H1 (cell line): ENCODE data around the gene VPS26B.

Source experiments
- BACH1 ChIP-seq: IDR thresholded peaks from 2 replicates; pipeline ENCODE4 v1.6.1; 2012; ENCODE audit warnings: low read length, improper control_type of control experiment
- CBX8 ChIP-seq: fragments of 300-800, 300-1000 bp; sonication (generic); IDR thresholded peaks from 2 replicates; pipeline ENCODE4 v1.7.1; 2016; ENCODE audit warnings: low read depth, low read length, borderline replicate concordance
- CREB1 ChIP-seq: IDR thresholded peaks from 2 replicates; pipeline ENCODE4 v1.6.1; 2012; ENCODE audit warnings: inconsistent platforms
- EGR1 ChIP-seq: IDR thresholded peaks from 2 replicates; pipeline ENCODE4 v1.6.1; 2011; ENCODE audit warnings: low read depth, low read length, borderline replicate concordance
- EP300 ChIP-seq, 2 experiments: IDR thresholded peaks; 1 replicate in 1 of 2; 2 replicates in 1 of 2; pipeline ENCODE4 v1.6.1; 2011 to 2012; ENCODE audit warnings: low read depth in 2 of 2, low read length in 2 of 2, mild to moderate bottlenecking in 2 of 2, borderline replicate concordance in 1 of 2, inconsistent platforms in 1 of 2, moderate library complexity in 1 of 2
- EZH2 ChIP-seq: fragments of 200-600 bp; sonication (generic); IDR thresholded peaks from 2 replicates; pipeline ENCODE4 v1.7.1; 2012; ENCODE audit warnings: low read depth, mild to moderate bottlenecking, moderate library complexity, low read length, inconsistent platforms; ENCODE audit not compliant: severe bottlenecking
- MAFK ChIP-seq: IDR thresholded peaks from 2 replicates; pipeline ENCODE4 v1.6.1; 2012; ENCODE audit warnings: low read depth, mild to moderate bottlenecking, improper control_type of control experiment, low read length
- POLR2AphosphoS5 ChIP-seq: IDR thresholded peaks from 2 replicates; pipeline ENCODE4 v1.6.1; 2011; ENCODE audit warnings: low read depth, low read length
- SIN3A ChIP-seq, 2 experiments: IDR thresholded peaks in 1 of 2; conservative IDR thresholded peaks in 1 of 2; 2 replicates each; pipeline ENCODE4 v1.6.1; 2011 to 2012; ENCODE audit warnings: low read length in 2 of 2, improper control_type of control experiment in 1 of 2, low read depth in 1 of 2, mild to moderate bottlenecking in 1 of 2

GRCh38 chr11:134267461-134267860 lies 43.0 kb downstream of the VPS26B start:
- TF ChIP-seq CBX8 (no peak), MAFK (no peak), POLR2AphosphoS5 (no peak), CREB1 (no peak), SIN3A (conservative IDR thresholded peaks at IDR 0.05 in 1 of 2, IDR thresholded peaks at IDR 0.05 in 1 of 2; ENCODE audit: low read depth in 1 of 2, low read length in 2 of 2) (no peak), EGR1 (no peak), EP300 (IDR thresholded peaks at IDR 0.05; ENCODE audit: borderline replicate concordance in 1 of 2, low read depth in 2 of 2, low read length in 2 of 2) (no peak), EZH2 (no peak), BACH1 (no peak)
